ENCODE data around the gene SS18.
"Not testable (repeated sequence)": the region's sequence is repeated elsewhere in the genome, so short reads cannot be mapped to it uniquely, and the experiment has no call there.

The SS18 gene

DNA sequence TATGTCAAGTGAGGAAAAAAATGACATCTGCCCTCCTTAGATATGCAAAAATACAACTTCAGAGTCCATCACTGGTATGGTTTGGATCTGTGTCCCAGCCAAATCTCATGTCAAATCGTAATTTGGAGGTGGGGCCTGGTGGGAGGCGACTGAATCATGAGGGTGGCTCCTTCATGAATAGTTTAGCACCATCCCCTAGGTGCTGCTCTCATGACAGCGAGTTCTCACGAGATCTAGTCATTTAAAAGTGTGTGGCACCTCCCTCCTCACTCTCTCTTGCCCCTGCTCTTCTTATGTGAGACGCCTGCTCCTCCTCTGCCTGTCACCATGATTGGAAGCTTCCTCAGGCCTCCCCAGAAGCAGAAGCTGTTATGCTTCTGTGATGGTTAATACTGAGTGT lies 37.4 kb upstream of the SS18 start (continued):
- TF ChIP-seq, protein P1, sequence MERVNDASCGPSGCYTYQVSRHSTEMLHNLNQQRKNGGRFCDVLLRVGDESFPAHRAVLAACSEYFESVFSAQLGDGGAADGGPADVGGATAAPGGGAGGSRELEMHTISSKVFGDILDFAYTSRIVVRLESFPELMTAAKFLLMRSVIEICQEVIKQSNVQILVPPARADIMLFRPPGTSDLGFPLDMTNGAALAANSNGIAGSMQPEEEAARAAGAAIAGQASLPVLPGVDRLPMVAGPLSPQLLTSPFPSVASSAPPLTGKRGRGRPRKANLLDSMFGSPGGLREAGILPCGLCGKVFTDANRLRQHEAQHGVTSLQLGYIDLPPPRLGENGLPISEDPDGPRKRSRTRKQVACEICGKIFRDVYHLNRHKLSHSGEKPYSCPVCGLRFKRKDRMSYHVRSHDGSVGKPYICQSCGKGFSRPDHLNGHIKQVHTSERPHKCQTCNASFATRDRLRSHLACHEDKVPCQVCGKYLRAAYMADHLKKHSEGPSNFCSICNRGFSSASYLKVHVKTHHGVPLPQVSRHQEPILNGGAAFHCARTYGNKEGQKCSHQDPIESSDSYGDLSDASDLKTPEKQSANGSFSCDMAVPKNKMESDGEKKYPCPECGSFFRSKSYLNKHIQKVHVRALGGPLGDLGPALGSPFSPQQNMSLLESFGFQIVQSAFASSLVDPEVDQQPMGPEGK (CRISPR knock-in tag; IDR thresholded peaks at IDR 0.05; ENCODE audit: borderline replicate concordance) = no peak
- no peak for TF ChIP-seq OSR1 (CRISPR knock-in tag; IDR thresholded peaks at IDR 0.05)

DNA sequence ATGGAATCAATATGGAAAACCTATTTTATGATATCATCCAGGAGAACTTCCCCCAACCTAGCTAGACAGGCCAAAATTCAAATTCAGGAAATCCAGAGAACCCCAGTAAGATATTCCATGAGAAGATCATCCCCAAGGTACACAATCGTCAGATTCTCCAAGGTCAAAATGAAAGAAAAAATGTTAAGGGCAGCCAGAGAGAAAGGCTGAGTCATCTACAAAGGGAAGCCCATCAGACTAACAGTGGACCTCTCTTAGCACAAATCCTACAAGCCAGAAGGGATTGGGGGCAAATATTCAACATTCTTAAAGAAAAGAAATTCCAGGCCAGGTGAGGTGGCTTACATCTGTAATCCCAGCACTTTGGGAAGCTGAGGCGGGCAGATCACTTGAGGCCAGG lies 31.6 kb upstream of the SS18 start:
- not testable (repeated sequence) for ATAC-seq

DNA sequence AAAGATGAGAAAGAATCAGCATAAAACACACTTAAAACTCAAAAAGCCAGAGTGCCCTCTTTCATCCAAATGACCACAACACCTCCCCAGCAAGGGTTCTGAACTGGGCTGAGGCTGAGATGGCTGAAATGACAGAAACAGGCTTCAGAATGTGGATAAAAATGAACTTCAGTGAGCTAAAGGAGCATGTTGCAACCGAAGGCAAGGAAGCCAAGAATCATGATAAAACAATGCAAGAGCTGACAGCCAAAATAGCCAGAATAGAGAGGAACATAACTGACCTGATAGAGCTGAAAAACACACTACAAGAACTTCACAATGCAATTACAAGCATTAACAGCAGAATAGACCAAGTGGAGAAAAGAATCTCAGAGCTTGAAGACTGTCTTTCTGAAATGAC lies 31.1 kb upstream of the SS18 start:
- TF ChIP-seq, protein P2, sequence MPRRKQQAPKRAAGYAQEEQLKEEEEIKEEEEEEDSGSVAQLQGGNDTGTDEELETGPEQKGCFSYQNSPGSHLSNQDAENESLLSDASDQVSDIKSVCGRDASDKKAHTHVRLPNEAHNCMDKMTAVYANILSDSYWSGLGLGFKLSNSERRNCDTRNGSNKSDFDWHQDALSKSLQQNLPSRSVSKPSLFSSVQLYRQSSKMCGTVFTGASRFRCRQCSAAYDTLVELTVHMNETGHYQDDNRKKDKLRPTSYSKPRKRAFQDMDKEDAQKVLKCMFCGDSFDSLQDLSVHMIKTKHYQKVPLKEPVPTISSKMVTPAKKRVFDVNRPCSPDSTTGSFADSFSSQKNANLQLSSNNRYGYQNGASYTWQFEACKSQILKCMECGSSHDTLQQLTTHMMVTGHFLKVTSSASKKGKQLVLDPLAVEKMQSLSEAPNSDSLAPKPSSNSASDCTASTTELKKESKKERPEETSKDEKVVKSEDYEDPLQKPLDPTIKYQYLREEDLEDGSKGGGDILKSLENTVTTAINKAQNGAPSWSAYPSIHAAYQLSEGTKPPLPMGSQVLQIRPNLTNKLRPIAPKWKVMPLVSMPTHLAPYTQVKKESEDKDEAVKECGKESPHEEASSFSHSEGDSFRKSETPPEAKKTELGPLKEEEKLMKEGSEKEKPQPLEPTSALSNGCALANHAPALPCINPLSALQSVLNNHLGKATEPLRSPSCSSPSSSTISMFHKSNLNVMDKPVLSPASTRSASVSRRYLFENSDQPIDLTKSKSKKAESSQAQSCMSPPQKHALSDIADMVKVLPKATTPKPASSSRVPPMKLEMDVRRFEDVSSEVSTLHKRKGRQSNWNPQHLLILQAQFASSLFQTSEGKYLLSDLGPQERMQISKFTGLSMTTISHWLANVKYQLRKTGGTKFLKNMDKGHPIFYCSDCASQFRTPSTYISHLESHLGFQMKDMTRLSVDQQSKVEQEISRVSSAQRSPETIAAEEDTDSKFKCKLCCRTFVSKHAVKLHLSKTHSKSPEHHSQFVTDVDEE (CRISPR knock-in tag; IDR thresholded peaks at IDR 0.05) = no peak
- TF ChIP-seq, protein P3, sequence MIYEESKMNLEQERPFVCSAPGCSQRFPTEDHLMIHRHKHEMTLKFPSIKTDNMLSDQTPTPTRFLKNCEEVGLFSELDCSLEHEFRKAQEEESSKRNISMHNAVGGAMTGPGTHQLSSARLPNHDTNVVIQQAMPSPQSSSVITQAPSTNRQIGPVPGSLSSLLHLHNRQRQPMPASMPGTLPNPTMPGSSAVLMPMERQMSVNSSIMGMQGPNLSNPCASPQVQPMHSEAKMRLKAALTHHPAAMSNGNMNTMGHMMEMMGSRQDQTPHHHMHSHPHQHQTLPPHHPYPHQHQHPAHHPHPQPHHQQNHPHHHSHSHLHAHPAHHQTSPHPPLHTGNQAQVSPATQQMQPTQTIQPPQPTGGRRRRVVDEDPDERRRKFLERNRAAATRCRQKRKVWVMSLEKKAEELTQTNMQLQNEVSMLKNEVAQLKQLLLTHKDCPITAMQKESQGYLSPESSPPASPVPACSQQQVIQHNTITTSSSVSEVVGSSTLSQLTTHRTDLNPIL (CRISPR knock-in tag; IDR thresholded peaks at IDR 0.05; ENCODE audit: low read depth) = no peak
- no peak for TF ChIP-seq ISL1 (CRISPR knock-in tag; IDR thresholded peaks at IDR 0.05)
- no peak for TF ChIP-seq ZFP3 (CRISPR knock-in tag; IDR thresholded peaks at IDR 0.05)
- TF ChIP-seq ESRRG (CRISPR knock-in tag; IDR thresholded peaks at IDR 0.05) = no peak
- no peak for ATAC-seq

DNA sequence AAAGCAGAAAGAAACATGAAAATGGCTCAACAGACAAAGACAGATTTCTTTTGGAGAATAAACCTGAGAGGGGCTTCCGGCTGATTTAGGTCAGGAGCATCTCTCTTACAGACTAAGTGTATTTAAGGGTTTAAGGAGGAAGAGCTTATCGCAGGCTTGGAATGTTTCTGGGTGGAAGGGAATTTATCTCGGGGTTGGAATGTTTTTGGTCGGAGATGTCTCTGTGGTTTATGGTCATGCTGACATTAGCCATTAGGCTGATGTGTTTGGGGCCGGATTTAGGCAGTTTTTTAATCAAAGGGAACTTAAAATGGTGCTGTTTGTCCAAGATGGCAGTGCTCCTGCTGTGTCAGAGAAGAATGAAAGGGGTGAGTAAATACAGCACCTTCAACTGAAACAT lies 28.8 kb upstream of the SS18 start:
- no peak for TF ChIP-seq OSR1 (CRISPR knock-in tag; IDR thresholded peaks at IDR 0.05)
- TF ChIP-seq GLIS3 (CRISPR knock-in tag; IDR thresholded peaks at IDR 0.05) = no peak
- no peak for TF ChIP-seq ISL1 (CRISPR knock-in tag; IDR thresholded peaks at IDR 0.05)
- no peak for TF ChIP-seq ZFP30 (CRISPR knock-in tag; IDR thresholded peaks at IDR 0.05)
- TF ChIP-seq TCF4 (CRISPR knock-in tag; IDR thresholded peaks at IDR 0.05; ENCODE audit: borderline replicate concordance) = no peak
- no peak for TF ChIP-seq PPARA (CRISPR knock-in tag; IDR thresholded peaks at IDR 0.05; ENCODE audit: borderline replicate concordance)
- TF ChIP-seq, protein P2 (CRISPR knock-in tag; IDR thresholded peaks at IDR 0.05) = no peak
- TF ChIP-seq, protein P1 (CRISPR knock-in tag; IDR thresholded peaks at IDR 0.05; ENCODE audit: borderline replicate concordance) = no peak
- TF ChIP-seq, protein P4, sequence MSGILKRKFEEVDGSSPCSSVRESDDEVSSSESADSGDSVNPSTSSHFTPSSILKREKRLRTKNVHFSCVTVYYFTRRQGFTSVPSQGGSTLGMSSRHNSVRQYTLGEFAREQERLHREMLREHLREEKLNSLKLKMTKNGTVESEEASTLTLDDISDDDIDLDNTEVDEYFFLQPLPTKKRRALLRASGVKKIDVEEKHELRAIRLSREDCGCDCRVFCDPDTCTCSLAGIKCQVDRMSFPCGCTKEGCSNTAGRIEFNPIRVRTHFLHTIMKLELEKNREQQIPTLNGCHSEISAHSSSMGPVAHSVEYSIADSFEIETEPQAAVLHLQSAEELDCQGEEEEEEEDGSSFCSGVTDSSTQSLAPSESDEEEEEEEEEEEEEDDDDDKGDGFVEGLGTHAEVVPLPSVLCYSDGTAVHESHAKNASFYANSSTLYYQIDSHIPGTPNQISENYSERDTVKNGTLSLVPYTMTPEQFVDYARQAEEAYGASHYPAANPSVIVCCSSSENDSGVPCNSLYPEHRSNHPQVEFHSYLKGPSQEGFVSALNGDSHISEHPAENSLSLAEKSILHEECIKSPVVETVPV (CRISPR knock-in tag; IDR thresholded peaks at IDR 0.05) = no peak
- TF ChIP-seq SNAI2 (CRISPR knock-in tag; IDR thresholded peaks at IDR 0.05) = no peak
- TF ChIP-seq CSDC2 (CRISPR knock-in tag; IDR thresholded peaks at IDR 0.05) = no peak
- no peak for TF ChIP-seq ESRRG (CRISPR knock-in tag; IDR thresholded peaks at IDR 0.05)
- no peak for TF ChIP-seq ZNF8 (CRISPR knock-in tag; IDR thresholded peaks at IDR 0.05)
- TF ChIP-seq BACH2 (CRISPR knock-in tag; IDR thresholded peaks at IDR 0.05; ENCODE audit: borderline replicate concordance) = no peak
- no peak for TF ChIP-seq ARNTL (CRISPR knock-in tag; IDR thresholded peaks at IDR 0.05; ENCODE audit: borderline replicate concordance, low read depth)
- no peak for ATAC-seq

Data from SK-N-SH treated with all-trans-retinoic acid at 6 μM for 48 hours (cell line).